Left ventricle myocardium inferior (tissue), 1 donor: ENCODE results near the gene ABHD11. TPM values are rescaled to one million over a fixed set of nuclear protein-coding genes. Genes with fewer than 3 reads are reported as not detected.

Experiments used
- DNase-seq: peaks from one replicate; pipeline ENCODE4 v3.0.0-alpha.2; 2020
- H3K27ac ChIP-seq: fragments of 200-600 bp; replicated peaks from 2 replicates; pipeline ENCODE4 v1.8.0; 2021
- H3K27me3 ChIP-seq: fragments of 200-600 bp; 2 replicates; pipeline ENCODE4 v1.8.0; 2021; ENCODE audit warnings: low read depth
- H3K36me3 ChIP-seq: fragments of 200-600 bp; 2 replicates; pipeline ENCODE4 v1.8.0; 2021
- H3K4me1 ChIP-seq: fragments of 200-600 bp; 2 replicates; pipeline ENCODE4 v1.8.0; 2021
- H3K4me3 ChIP-seq: fragments of 200-600 bp; 2 replicates; pipeline ENCODE4 v1.8.0; 2021; ENCODE audit warnings: mild to moderate bottlenecking, moderate library complexity
- H3K9me3 ChIP-seq: fragments of 200-600 bp; replicated peaks from 2 replicates; pipeline ENCODE4 v1.8.0; 2021
- intact Hi-C: fragments of 100-400 bp; cut with micrococcal nuclease; formaldehyde crosslinking; loops from one replicate; pipeline ENCODE4 v1.11.0; 2022
- total RNA-seq: library from RNA; stranded (reverse); fragmentation: NEBNext Ultra II Directional; extraction: Animal tissue kit (Norgen Biotek cat#: 25700); gene quantifications from one replicate; pipeline ENCODE4 v1.2.1, GENCODE V29; 2021
- TF ChIP-seq, protein P1 (sequence below): fragments of 200-600 bp; IDR thresholded peaks from 2 replicates; pipeline ENCODE4 v1.8.0; 2021; ENCODE audit warnings: antibody characterized with exemption, mild to moderate bottlenecking, borderline replicate concordance
- donor health status: DM: no; HTN: yes; CAD: no; lungs with severe emphysema.

The ABHD11 gene
- total RNA-seq, 1 donor from 2014 or later, result 25.2 TPM

DNA sequence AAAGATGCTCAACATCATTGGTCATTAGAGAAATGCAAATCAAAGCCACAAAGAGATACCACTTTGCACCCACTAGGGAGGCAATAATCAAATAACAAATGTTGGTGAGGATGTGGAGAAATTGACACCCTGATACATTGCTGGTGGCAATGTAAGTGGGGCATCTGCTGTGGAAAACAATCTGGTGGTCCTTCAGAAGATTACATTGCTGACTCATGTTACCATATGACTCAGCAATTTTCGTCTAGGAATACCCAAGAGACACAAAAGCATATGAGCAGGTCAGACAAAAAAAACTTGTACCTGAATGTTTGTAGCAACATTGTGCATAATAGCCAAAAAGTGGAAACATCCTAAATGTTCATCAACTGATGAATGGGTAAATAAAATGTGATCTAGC is 36.3 kb upstream of the ABHD11 start:
- Histone ChIP-seq H3K4me1 (peaks cover 9% of the 10 kb centered on the region), H3K4me3 (no peak overlapping the region), H3K36me3 (no peaks in the 10 kb centered on the region), H3K9me3 (no peaks in the 10 kb centered on the region), H3K27ac (no peak overlapping the region), H3K27me3 (peaks cover 74% of the 10 kb centered on the region)
- TF ChIP-seq, protein P1, sequence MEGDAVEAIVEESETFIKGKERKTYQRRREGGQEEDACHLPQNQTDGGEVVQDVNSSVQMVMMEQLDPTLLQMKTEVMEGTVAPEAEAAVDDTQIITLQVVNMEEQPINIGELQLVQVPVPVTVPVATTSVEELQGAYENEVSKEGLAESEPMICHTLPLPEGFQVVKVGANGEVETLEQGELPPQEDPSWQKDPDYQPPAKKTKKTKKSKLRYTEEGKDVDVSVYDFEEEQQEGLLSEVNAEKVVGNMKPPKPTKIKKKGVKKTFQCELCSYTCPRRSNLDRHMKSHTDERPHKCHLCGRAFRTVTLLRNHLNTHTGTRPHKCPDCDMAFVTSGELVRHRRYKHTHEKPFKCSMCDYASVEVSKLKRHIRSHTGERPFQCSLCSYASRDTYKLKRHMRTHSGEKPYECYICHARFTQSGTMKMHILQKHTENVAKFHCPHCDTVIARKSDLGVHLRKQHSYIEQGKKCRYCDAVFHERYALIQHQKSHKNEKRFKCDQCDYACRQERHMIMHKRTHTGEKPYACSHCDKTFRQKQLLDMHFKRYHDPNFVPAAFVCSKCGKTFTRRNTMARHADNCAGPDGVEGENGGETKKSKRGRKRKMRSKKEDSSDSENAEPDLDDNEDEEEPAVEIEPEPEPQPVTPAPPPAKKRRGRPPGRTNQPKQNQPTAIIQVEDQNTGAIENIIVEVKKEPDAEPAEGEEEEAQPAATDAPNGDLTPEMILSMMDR, result no peak
- intact Hi-C loops, result no loop called here
- DNase-seq, result no peak

DNA sequence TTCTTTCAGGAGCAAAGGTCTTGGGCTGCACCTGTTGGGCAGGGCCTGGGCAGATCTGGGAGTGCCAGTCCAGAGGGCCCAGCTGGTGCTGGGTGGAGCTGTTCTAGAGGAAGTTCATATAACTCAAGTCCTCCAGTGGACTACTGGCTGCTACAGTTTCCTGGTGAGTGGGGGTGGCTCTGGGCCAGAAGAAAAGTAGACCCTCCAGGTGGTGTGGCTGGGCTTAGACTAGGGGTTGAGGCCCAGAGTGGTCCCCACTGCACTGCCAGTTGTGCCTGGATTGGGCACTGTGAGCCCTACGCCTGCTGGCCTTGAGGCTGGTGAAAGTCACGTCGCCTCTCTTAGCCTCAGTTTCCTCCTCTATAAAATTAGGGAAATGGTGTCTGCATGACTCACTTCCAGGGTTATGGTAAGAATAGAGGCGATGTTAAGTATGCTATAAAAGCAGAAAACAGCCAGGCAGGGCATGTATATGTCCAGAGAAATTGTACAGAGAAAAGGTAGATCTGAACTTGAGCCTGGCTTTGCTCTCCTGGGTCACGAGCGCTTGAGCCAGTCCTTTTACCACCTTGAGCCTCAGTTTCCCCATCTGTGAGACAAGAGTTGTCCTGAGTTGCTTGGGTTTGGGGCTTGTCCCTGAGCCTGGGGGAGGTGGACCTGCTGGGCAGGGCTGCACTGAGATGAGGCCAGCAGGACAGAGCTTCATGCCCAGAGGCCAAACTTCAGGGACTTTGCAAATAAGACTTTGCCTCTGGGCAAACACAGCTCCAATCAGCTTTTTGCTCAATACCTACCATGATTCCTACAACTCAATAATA is 35.3 kb upstream of the ABHD11 start:
- DNase-seq, result no peak
- Histone ChIP-seq H3K36me3 (no peaks in the 10 kb centered on the region), H3K9me3 (no peaks in the 10 kb centered on the region), H3K27ac (no peak overlapping the region), H3K4me3 (no peak overlapping the region), H3K4me1 (peaks cover 10% of the 10 kb centered on the region), H3K27me3 (peaks cover 84% of the 10 kb centered on the region)
- intact Hi-C loops, result no loop called here
- TF ChIP-seq, protein P1, result no peak

DNA sequence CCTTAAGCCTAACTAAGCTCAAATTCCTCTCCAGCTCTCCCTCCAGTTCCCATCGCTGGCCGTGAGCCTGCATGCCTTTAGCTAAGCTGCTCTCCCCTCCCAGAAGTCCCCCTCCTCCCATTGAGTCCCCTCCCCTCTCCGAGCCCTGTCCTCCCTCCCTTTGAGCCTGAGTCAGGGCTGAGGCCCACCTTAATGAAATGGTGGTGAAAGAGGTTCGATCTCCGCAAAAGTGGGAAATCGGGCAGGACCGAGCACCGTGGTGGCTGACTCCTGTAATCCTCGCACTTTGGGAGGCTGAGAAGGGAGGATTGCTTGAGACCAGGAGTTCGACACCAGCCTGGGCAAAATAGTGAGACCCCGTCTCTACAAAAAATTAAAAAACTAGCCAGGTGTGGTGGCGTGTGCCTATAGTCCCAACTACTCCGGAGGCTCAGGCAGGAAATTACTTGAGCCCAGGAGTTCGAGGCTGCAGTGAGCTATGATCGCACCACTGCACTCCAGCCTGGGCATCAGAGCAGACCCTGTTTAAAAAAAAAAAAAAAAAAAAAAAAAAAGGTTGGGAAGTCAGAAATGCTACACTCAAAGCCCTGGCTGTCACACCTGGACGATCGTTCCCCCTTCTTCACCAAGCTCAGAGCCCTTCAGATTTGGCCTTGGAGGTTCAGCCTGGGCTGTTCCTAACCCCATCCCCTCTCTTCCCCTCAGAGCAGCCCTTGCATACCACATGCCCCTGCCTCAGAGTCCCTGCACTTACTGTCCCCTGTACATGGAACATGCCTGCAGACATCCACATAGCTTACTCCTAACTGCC is 32.5 kb upstream of the ABHD11 start:
- no peak for DNase-seq
- no peak overlapping the region for H3K4me3 ChIP-seq
- TF ChIP-seq, protein P1, result no peak
- H3K36me3 ChIP-seq, result no peaks in the 10 kb centered on the region
- H3K9me3 ChIP-seq, result no peaks in the 10 kb centered on the region
- intact Hi-C loops, result no loop called here
- H3K27me3 ChIP-seq, result peaks cover 95% of the 10 kb centered on the region
- H3K27ac ChIP-seq, result no peak overlapping the region
- peaks cover 10% of the 10 kb centered on the region for H3K4me1 ChIP-seq

DNA sequence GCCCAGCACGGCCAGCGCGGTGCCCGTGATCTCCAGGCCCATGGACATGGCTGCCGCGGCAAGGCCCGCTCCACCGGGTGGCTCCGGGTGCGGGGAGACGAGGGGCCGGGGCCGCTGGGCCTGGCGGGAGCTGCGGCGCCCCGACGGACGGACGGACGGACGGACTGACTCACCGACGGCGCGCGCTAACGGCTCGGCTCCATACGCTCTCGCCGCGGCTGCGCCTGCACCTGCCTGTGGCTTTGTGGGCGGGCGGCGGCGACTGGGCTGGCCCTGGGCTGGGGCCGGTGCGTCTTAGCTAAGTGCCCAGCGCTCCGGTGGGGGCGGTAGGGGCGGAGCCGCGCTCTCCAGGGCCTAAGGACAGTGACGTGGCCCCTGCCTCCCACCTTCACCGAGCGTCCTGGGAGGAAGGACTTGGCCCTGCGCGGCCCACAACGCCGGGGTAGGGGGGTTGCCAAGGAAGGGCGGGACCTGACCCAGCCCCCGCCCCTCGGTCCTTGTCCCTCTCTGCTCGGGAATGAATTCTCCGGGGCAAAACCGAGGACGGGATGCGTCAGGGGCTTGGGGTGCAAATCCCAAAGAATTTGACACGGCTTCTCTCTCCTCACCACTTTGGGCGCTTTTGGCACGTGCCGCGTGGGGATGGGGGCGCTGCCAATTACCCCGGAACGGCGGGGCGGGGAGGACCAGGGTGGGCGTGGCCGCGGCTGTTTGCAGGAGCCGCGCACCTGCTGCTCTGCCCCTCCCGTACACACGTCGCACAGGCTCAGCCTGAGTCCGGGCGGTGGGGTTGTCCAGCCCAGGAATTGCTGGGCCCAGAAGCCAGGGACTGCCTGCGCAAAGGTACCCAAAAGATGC is 31.6 kb upstream of the ABHD11 start, which contains the start of gene CLDN3:
Gene CLDN3, minus strand, starts transcription at position 269 of the 858 bp plus-strand sequence. Its CDS starts 221 bp downstream, at position 48.
- Histone ChIP-seq H3K27ac (no peak within 1 kb of the TSS), H3K4me3 (peak within 1 kb of the TSS; percentile 40), H3K27me3 (peaks cover 100% of the 10 kb centered on the region), H3K4me1 (peaks cover 10% of the 10 kb centered on the region), H3K9me3 (no peaks in the 10 kb centered on the region), H3K36me3 (no peaks in the 10 kb centered on the region)
- DNase-seq, result no peak
- TF ChIP-seq, protein P1, result no peak
- intact Hi-C loops, result no loop called here

DNA sequence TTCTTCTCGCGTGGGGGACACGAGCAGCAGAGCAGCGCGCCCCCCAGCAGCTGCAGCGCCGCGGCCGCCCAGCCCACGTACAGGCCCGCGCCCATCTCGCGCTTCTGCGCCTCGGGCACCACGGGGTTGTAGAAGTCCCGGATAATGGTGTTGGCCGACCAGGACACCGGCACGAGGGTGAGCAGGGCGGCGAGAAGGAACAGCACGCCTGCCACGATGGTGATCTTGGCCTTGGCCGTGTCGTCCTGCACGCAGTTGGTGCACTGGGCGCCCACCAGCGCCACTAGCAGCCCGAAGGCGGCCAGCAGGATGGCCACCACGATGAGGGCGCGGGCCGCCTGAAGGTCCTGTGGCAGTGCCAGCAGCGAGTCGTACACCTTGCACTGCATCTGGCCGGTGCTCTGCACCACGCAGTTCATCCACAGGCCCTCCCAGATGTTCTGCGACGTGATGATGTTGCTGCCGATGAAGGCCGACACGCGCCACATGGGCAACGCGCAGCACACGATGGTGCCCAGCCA is 30.9 kb upstream of the ABHD11 start:
- TF ChIP-seq, protein P1, result no peak
- DNase-seq, result no peak
- peak overlapping the region; percentile 40 for H3K4me3 ChIP-seq
- no peaks in the 10 kb centered on the region for H3K9me3 ChIP-seq
- H3K27ac ChIP-seq, result no peak overlapping the region
- intact Hi-C loops, result no loop called here
- no peaks in the 10 kb centered on the region for H3K36me3 ChIP-seq
- peaks cover 98% of the 10 kb centered on the region for H3K27me3 ChIP-seq
- peaks cover 10% of the 10 kb centered on the region for H3K4me1 ChIP-seq
